HG03354 (cell line): ENCODE results near the gene UBL7.

Source experiments
- ATAC-seq: cut with Tn5 transposase; IDR thresholded peaks from one replicate; pipeline ENCODE4 v1.9.1; 2021; ENCODE audit warnings: mild to moderate bottlenecking; ENCODE audit not compliant: unreplicated experiment, poor library complexity, severe bottlenecking

The UBL7 gene

DNA sequence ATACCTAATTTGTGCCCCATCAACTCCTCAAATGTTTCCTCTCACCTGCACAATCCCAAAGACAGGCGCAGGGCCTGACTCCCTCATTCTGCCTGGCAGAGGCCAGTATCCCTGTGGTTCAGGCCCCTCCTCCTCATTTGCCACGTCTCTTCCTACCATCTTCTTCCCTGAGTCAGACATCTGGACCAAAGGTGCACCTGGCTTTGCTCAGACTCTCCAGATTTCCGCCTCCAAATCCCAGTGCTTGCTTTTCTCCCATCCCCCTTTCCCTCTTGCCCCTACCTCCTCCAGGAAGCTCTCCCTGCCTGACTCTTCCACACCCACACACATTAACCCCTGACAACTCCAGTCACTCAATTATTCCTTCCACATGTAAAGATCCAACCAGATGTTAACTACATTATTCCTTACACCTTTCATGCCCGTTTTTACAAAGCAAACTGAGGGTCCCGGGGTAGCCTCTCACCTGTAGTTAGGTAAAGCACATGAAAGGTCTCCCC is 46.8 kb downstream of the UBL7 start:
- no peak for ATAC-seq

DNA sequence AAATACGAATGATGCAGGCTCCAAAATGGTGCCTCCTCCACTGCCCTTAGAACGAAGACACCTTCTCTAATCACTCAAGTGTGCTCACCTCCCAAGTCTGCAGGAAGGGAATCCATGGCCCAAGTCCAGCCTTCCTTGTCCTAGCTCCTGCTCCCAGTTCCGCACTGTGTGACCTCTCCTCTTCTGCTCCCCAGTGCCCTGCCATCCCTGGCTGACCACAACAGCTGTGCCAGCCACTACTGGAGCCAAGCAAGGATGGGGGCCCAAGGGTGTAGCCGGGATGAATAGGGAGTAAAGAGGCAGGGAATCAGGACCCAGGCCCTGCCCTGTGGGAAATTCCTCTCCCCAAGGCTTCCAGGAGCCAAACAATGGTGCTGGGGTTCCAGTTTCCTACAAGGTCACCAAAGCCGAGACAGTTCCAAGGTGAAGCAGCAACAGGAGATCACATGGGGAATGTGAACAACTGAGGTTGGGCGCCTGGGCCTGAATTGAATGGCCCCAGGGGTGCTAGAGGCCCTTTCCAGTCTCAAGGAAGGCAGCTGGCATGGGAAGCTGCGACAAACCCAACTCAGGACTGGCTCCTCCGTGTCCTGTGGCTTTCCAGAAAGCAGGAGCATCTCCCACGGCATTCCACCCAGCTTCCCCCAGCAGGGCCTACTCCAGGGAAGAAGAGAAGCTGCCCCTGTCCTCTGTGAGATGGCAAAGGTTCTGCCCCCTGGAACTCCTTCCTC is 47.4 kb downstream of the UBL7 start:
- no peak for ATAC-seq

DNA sequence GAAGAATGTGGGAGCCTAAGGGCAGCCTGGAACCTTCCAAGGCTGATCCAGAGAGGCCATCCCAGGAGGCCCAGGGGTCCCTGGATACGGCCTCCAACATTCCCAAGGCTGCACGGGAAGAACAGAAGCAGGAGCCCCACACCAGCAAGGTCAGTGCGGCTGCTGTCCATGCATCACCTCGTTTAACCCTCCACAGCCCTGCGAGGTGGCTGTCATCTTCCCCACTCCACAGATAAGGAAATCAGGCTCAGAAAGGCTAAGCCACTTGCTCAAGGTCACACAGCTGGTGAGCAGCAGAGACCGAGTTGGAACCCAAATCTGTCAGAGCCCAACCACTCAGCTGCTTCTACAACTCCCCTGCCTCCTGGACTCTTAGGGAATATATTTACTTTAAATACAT is 48.8 kb downstream of the UBL7 start:
- no peak for ATAC-seq

DNA sequence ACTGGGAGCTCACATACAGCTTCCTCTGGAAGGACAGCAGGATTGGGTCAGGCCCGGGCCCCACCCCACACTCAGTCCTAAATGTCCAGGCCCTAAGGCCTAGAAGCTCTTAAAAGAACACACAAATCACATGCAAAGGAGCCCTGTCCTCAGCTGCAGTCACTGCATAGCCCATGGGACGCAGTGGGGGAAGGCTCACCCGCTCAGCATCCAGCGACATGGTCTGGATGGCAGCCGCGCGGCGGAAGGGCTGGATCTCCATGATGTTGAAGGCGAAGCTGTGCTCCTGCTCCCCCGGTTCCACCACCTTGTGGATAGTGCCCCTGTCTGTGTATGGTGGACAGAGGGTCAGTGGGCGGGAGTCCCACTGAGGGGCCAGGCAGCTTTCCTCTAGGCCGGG is 49.3 kb downstream of the UBL7 start:
- no peak for ATAC-seq

DNA sequence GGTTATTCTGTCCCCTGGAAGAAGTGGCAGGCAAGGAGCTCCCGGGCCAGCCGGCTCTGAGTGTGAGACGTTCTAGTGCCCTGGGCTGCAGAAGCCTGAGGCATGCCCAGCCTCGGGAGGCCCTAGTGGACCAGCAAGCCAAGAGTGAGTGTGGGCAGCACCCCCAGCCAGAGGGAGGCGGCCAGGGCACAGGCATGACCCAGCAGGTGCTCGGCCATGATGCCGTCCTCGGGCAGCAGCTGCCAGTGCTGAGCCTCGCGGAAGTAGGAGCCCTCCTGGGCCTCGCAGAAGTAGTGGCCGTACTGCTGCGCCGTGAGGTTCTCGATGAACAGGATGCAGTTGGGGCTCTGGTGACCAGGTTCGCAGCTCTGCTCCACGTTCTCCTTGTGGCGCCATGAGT is 50.5 kb downstream of the UBL7 start:
- ATAC-seq: no peak

DNA sequence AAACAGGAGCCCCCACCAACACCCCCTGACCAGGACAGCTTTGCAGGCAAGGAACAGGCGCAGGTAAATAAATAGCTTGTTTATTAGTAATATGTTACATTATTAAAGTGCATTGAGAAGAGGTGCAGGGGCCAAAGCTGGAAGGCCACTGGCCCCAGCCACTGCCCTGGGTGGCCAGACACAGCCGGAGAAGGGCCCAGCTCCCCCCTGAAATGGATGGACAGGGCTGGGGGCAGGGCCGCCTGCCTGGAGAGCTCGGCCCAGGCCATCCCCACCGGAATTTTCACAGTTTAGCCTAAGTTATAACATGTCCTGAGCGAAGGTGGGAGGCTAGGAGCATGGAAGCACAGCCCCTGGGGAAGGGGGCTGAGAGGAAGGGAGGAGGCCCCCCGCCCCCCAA is 51.7 kb downstream of the UBL7 start:
- ATAC-seq: no peak

DNA sequence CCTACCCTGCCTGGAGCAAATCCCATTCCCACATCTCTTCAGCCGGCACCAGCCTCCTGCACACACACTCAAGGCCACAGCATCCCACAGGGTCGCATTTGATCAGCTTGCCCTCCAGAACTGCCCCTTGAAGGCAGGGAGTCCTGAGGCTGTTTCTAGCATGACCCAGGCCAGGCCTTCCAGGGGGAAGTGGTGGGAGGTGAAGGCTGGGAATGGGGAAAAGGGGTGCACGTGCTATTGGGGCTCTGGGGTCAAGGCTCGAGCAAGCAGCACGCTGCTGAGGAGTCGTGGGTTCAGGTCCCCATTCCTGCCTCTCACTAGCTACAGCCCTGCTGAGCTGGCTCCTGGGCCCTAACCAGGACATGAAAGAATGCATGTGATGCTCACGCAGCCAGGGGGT is 52.1 kb downstream of the UBL7 start:
- no peak for ATAC-seq

DNA sequence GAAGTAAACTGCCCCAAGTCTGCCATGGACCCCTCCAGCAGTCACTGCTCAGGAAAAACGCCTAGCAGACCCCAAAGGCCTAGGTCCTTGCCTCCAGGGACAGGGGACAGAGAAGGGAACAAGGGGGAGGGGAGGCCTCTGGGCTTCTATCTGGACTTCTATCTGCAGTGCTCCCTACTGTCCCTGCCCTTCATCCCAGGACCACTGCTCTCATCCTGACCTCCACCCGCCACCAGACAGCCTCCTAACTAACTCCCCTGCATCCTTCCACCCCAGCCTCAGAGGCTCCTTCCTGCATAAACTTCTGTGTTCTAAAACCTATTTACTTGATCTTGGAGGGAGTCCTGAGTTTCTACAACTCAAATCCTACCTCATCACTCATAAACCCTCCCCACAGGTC is 52.6 kb downstream of the UBL7 start:
- ATAC-seq: no peak

DNA sequence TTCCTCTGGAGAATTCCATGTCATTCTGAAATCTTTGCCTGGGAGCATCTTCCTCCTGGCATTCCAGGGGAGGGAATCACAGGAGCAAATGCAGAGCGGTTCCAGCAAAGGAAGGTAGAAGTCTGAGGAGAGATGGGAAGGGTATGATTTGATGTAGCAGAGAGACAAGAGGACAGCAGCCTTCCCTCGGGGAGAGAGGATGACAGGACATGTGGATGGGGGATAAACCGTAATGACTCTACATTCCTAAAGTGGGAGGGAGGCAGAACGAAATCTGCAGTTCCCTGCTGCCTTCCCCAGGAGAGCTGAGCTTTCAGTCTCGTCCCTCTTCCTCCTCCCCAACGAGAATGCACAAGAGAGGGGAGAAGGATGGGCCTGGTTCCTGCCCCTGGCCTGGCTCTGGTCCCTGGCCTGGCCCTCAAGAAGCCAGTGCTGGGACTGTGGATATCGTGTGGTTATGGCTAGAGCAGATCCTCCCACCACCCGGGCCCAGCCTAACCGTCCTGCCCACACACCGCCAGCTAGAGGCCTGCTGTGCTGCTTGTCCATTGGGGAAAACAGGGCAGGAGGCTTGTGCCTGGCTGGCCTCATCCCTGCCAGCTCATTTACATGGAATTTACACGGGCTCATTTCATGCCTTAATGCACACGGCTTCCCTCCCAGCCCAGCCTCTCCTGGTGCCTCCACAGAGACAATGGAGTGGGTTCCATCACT is 53.8 kb downstream of the UBL7 start:
- ATAC-seq: no peak

DNA sequence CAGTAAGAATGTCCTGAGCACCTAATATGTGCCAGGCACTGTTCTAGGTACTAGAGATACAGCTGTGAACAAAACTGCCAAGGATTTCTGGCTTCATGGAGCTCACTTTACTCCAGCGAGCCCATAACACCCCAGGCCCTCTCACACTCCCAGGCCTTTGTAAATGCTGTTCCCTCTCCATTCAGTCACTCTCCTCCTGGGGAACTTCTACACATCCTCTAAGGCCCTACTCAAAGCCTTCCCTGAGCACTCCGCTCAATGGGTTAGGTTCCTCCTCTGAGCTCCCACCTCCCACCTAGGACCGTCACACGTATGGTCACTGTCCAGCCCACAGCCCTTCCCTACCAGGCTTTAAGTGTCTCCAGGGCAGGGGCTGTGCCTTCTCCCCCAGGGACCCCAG is 54.4 kb downstream of the UBL7 start:
- no peak for ATAC-seq

DNA sequence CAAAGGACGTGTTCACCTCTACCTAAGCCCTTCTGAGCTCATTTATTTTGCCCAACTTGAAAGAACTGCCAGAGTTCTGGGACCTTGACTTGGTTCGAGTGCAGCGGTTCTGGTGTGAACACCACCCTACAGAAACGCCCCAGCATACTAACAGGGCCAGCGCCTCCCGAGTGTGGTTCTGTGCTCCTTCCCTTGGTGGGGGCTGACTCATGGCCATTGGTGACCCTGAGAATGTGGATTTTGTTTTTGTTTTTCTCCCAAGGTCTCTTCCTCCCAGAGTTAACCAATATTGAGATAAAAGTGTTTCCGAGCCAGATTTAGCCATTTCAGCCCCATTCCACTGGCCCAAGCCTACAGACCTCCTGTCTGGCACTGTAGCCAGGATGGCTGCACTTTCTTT is 55.1 kb downstream of the UBL7 start:
- no peak for ATAC-seq

DNA sequence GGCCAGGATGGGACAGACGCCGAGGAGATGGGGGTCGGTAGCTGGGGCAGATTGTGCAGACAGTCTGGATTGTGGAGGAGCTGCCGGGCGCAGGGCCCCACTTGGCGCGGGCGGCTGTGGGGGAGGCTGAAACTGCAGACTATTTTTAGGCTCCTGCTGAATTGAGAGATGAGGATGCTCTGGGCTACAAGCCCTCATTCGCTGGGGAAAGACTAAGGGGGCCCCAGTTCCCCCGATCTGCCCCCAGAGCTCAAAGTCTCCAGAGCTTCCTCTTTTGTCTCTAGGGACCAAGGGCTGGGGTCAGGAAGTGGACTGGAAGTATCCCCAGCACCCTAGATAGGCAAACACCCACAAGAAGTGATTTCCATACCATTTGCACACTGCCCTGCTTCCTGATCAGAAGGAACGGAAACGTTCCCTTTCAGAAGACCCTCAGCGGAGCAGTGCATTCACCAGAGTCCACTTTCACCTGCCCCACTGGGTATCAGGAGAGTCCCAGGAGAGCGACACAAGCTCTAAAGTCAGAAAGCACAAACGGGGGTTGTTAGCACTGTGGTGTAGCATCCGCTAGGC is 56.9 kb downstream of the UBL7 start:
- ATAC-seq: peak; percentile 42

DNA sequence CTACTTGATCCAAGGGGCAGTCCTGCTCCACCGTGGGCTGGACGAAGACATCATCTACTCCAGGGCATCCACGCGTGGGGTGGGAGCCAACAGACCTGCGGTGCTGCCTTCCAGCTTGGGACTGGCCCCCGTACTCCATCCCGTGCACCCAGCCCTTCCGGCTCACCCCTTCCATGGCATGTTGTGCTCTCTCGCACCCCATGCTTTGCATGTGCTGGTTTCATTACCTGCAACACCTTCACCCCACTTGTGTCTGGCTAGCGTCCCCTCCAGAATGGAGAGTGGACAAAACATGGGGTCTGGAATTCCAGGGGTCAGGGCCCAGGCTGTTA is 57.4 kb downstream of the UBL7 start:
- peak; percentile 15 for ATAC-seq

DNA sequence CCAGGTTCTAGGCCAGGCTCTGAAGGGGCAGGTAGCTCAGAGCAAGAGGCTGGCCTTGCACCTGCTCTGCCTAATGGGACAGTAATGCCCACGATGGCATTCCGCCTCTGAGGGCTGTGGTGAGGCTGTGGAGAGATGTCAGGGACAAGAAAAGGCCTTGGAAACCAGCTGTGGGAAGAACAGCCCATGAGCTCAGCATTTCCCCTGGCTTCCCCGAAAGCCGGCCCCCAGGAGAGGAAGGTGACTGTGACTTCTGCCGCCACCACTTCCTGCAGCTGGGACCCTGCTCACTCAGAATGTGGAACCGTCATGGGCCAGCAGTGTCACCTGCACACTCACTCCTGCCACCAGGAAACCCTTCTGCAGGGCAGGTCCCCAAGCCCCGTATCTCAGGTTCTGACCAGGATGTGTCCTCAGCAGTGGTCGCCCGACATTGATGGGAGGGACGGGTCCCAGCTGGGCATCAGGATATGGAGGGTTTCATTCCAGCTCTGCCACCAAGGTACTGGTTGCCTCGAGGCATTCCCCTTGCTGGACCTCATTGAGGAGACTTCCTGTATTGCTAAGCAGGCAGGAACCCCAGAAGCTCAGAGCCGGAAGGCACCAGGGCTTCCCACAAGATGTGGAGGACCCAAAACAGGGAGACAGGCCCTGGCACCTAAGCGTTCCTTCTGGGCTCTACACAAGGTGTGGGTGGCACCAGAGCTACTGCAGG is 57.9 kb downstream of the UBL7 start:
- peak; percentile 38 for ATAC-seq

DNA sequence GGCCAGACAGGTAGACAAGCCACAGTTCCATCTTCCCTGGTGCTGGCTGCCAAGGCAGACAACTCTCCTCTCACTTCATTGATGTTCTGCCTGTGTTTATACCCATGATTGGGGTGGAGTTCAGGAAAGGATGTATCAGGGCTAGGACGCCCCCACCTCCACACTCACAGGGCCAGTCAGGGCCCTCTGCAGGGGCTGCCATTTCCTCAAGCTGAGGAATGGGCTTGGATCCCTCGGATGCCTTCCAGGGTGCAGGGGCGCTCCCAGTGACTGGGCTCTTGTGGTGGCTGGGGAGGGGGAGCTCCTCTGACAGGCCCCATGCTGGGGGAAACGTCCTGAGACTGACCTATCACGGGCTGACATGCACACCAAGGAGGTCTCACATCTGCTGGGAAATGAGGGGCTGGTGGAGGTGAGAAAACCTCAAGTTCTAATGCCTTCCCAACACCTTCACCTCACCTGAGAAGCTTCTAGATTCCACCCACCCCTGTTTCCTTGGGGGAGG is 58.6 kb downstream of the UBL7 start:
- ATAC-seq: no peak

DNA sequence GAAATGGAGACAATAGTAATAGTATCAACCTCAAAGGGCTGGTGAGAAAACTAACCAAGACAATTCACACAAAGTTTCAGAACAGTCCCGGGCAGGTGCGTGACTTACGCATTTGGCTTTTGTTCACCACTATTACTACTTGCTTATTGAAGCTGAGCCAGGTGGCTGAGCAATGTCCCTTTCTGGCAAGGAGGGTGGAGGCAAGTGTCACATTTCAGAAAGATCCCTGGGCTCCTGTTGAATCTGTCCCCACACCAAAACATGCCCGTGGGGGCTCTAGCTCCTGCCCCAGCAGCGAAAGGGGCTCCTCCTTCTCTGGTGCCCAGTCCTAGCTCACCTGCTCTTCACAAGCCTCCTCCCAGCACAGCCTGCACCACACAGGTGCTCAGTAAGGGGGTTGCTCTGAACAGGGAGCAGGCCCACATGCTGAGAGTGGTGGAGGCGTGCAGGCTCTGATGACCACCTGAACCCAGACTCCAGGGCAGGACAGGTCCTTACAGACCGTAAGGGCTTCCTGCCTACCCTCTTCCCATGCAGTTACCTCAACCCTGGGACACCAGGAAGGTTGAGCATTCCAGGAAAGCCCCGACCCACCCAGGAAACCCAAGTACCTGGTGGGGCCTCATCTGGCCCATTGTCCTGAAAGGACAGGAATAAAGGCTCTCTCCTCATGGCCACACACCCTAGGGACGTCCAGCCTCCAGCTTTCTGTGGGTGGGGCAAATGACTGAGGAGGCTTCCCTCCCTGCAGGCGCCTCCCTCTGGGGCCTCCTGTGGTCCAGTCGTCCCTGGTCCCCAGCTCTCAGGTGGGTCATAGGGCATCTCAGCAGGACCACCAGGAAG is 59.8 kb downstream of the UBL7 start:
- ATAC-seq: no peak

DNA sequence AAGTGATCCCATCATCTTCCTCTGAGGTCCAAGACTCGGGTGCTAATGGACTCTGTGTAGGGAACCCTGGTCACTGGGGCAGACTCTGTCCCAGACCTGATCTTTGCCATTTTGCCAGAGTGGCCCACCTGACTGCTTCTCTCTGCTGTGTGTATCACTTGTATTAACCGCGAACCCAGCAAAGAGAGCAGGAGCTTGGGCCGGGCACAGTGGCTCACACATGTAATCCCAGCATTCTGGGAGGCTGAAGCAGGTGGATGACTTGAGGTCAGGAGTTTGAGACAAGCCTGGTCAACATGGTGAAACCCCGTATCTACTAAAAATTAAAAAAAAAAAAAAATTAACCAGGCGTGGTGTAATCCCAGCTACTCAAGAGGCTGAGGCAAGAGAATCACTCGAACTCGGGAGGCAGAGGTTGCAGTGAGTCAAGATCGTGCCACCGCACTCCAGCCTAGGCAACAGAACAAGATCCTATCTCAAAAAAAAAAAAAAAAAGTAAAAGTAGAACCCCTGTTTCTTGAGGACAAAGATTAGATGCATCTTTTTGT is 60.6 kb downstream of the UBL7 start:
- no peak for ATAC-seq

DNA sequence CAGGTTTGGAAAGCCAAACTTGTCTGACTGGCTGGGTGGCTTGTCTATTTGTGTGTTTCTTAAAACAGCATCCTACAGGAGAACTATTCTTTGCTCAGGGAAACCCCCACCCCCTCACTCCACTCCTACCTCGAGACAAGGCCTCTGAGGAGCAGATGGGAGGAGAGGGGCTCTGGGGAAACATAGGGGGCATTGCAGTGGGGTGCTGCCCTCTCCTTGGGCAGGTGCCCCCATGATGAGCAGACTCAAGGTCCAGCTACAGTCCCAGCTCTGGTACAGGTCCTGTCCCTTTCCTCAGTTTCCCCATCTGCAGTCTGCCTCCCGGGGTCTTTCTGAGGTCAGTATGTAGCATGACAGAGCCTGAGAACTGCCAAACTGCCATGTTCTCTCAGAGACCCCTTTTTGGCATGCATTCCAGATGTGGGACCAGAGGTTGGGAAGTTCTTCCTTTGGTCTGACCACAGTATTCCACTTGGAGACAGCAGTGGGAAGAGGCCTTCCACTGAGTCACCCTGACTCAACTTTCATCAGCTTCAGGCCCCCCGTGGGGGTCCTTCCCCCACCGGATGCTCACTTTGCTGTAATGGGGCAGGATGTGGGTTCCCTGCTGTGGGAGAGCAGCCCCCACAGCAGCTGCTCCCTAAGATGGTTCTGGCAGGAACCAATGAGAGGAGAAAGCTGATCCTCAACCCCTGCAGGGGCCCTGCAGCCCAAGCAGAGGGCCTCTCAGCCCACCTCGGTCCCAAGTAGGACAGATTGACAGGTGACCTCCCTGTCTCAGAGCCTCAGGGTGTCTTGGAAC is 61.2 kb downstream of the UBL7 start:
- no peak for ATAC-seq
